ENCODE measurements around the gene NEURL4. TPM values are rescaled to one million over a fixed set of nuclear protein-coding genes. Genes with fewer than 3 reads are reported as not detected.
"Not testable (repeated sequence)": the region's sequence is repeated elsewhere in the genome, so short reads cannot be mapped to it uniquely, and the experiment has no call there.

NEURL4 gene
- total and polyA plus RNA-seq, 2 donors (not counting 3 experiments of a cell fraction or from before 2014, with no cell fraction given) = 32.0 to 44.9 TPM

DNA sequence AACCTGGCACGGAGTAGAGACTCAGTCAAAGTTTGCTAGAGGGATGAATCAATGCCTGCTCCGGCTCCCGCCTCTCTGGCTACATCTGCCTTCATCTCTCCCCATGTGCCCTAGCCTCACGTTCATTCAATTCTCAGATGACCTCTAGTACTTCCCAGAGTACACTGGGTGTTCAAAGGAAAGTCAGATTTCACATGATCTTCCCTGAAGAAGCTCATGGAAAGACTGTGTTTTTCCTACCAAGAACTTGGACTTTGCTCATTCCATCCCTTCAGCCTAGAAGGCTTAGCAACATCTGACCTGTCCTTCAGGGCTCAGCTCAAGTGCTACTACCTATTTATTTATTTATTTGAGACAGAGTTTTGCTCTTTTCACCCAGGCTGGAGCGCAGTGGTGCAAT lies 40.7 kb upstream of the NEURL4 start:
- intact Hi-C loops (cut with micrococcal nuclease) (no loop called here), dilution Hi-C loops (cut with MboI; ENCODE audit: extremely low pct_ligation_motif_present, low sequenced_read_pairs) (no loop called here)
- DNase-seq (ENCODE audit: low read depth, low spot score) (no peak), FAIRE-seq (no peak)
- H3K9me3 ChIP-seq (replicated peaks; ENCODE audit: control insufficient read depth, insufficient read depth, low read length) = no peaks in the 10 kb centered on the region
- no TSS peak for BruUV-seq (replicated peaks)
- no peak for TF ChIP-seq GATA2 (IDR thresholded peaks at IDR 0.05; ENCODE audit: insufficient read depth, insufficient read length, low read depth, low read length)
- no peak for TF ChIP-seq POLR2AphosphoS5 (IDR thresholded peaks at IDR 0.05; ENCODE audit: insufficient read depth, low read depth, low read length)
- TF ChIP-seq, protein P1, sequence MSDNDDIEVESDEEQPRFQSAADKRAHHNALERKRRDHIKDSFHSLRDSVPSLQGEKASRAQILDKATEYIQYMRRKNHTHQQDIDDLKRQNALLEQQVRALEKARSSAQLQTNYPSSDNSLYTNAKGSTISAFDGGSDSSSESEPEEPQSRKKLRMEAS (IDR thresholded peaks at IDR 0.05; ENCODE audit: insufficient read depth, insufficient read length) = no peak
- TF ChIP-seq, protein P2, sequence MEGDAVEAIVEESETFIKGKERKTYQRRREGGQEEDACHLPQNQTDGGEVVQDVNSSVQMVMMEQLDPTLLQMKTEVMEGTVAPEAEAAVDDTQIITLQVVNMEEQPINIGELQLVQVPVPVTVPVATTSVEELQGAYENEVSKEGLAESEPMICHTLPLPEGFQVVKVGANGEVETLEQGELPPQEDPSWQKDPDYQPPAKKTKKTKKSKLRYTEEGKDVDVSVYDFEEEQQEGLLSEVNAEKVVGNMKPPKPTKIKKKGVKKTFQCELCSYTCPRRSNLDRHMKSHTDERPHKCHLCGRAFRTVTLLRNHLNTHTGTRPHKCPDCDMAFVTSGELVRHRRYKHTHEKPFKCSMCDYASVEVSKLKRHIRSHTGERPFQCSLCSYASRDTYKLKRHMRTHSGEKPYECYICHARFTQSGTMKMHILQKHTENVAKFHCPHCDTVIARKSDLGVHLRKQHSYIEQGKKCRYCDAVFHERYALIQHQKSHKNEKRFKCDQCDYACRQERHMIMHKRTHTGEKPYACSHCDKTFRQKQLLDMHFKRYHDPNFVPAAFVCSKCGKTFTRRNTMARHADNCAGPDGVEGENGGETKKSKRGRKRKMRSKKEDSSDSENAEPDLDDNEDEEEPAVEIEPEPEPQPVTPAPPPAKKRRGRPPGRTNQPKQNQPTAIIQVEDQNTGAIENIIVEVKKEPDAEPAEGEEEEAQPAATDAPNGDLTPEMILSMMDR (IDR thresholded peaks at IDR 0.05; ENCODE audit: extremely low read depth in 1 of 2, insufficient read depth in 1 of 2, low read depth in 1 of 2, low read length in 2 of 2) = no peak
- no peak for TF ChIP-seq FOS (IDR thresholded peaks at IDR 0.05; ENCODE audit: borderline replicate concordance, insufficient read depth, low read length)
- TF ChIP-seq EZH2 (IDR thresholded peaks at IDR 0.05; ENCODE audit: borderline replicate concordance, low read depth, low read length, severe bottlenecking) = no peak
- TF ChIP-seq MYC (IDR thresholded peaks at IDR 0.05; ENCODE audit: low read depth, low read length) = no peak
- no peak for TF ChIP-seq POLR2A (IDR thresholded peaks at IDR 0.05; ENCODE audit: low read depth, low read length)
- TF ChIP-seq JUN (IDR thresholded peaks at IDR 0.05; ENCODE audit: borderline replicate concordance, insufficient read depth, insufficient read length, low read depth) = no peak
- H3K9me1 ChIP-seq (replicated peaks; ENCODE audit: control insufficient read depth, extremely low read depth, insufficient read depth, low read length) = no peaks in the 10 kb centered on the region
- H3K4me1 ChIP-seq (ENCODE audit: control insufficient read depth, extremely low read depth, insufficient read depth, low read length) = no peaks in the 10 kb centered on the region
- no peaks in the 10 kb centered on the region for H3K79me2 ChIP-seq (ENCODE audit: control insufficient read depth, insufficient read depth, low read length)
- CTCF ChIA-PET = interaction anchor here (1.3 to 4.6 kb wide), 4 partner anchors 9 to 67 kb away, joined by 4 to 19 read pairs (median 4); partner anchors contain the start of gene TMEM95
- H3K36me3 ChIP-seq (ENCODE audit: control insufficient read depth in 2 of 2, extremely low read depth in 1 of 2, insufficient read depth in 2 of 2, low read length in 2 of 2) = no peaks in the 10 kb centered on the region
- POLR2A ChIA-PET = no interaction called here
- H3K9ac ChIP-seq (replicated peaks; ENCODE audit: extremely low read depth, insufficient read depth, low read length) = no peak overlapping the region
- H4K20me1 ChIP-seq (replicated peaks; ENCODE audit: control insufficient read depth, extremely low read depth, insufficient read depth, low read length) = no peaks in the 10 kb centered on the region
- no peak overlapping the region for H3K4me2 ChIP-seq (ENCODE audit: insufficient read depth, low read length)
- H3K27me3 ChIP-seq (ENCODE audit: control insufficient read depth in 2 of 2, insufficient read depth in 2 of 2, low read length in 2 of 2) = peaks cover 2 to 3% of the 10 kb centered on the region in 2 experiments
- H3K4me3 ChIP-seq (replicated peaks in 1 of 3; ENCODE audit: insufficient read depth in 1 of 3, low read depth in 1 of 3, low read length in 3 of 3) = no peak overlapping the region
- no peak overlapping the region for H3K27ac ChIP-seq (ENCODE audit: insufficient read depth, low read depth, low read length)
- no peak overlapping the region for H2AFZ ChIP-seq (ENCODE audit: low read depth, low read length)

GRCh38 chr17:7368599-7368994 lies 39.5 kb upstream of the NEURL4 start:
- ChIA-PET CTCF (interaction anchor here (0.9 to 4.6 kb wide), 4 partner anchors 8 to 26 kb away, joined by 3 to 19 read pairs (median 4); partner anchors contain the start of genes PLSCR3 and TMEM95), POLR2A (interaction anchor here (0.6 kb wide), 1 partner anchor 10 kb away, joined by 4 read pairs; no protein-coding TSS in a partner anchor)
- intact Hi-C loops (cut with micrococcal nuclease); BruUV-seq (replicated peaks); H3K4me3 ChIP-seq (replicated peaks in 1 of 3; ENCODE audit: insufficient read depth in 1 of 3, low read depth in 1 of 3, low read length in 3 of 3); DNase-seq (ENCODE audit: low read depth, low spot score); H3K79me2 ChIP-seq (ENCODE audit: control insufficient read depth, insufficient read depth, low read length); H2AFZ ChIP-seq (ENCODE audit: low read depth, low read length); H3K9ac ChIP-seq (replicated peaks; ENCODE audit: extremely low read depth, insufficient read depth, low read length); FAIRE-seq; H3K4me1 ChIP-seq (ENCODE audit: control insufficient read depth, extremely low read depth, insufficient read depth, low read length); H4K20me1 ChIP-seq (replicated peaks; ENCODE audit: control insufficient read depth, extremely low read depth, insufficient read depth, low read length); H3K9me3 ChIP-seq (replicated peaks; ENCODE audit: control insufficient read depth, insufficient read depth, low read length); H3K36me3 ChIP-seq (ENCODE audit: control insufficient read depth in 2 of 2, extremely low read depth in 1 of 2, insufficient read depth in 2 of 2, low read length in 2 of 2); H3K9me1 ChIP-seq (replicated peaks; ENCODE audit: control insufficient read depth, extremely low read depth, insufficient read depth, low read length); dilution Hi-C loops (cut with MboI; ENCODE audit: extremely low pct_ligation_motif_present, low sequenced_read_pairs); H3K27ac ChIP-seq (ENCODE audit: insufficient read depth, low read depth, low read length); H3K27me3 ChIP-seq (ENCODE audit: control insufficient read depth in 2 of 2, insufficient read depth in 2 of 2, low read length in 2 of 2); H3K4me2 ChIP-seq (ENCODE audit: insufficient read depth, low read length): not testable (repeated sequence)

All from endothelial cell of umbilical vein (primary cell).